RWPE1 (cell line): Measurements from ENCODE around the gene NKX2-2.

Source experiments
- CTCF ChIA-PET: fragments of 350-600 bp; sonication (Branson Sonifier 250); formaldehyde crosslinking; extraction: SDS; loops from one replicate; lab custom pipeline; 2021; lab: Yijun Ruan, JAX
- POLR2A ChIA-PET: fragments of 400-600 bp; formaldehyde crosslinking; extraction: SDS; loops from one replicate; lab custom pipeline; 2020; ENCODE audit warnings: antibody characterized with exemption; ENCODE audit not compliant: low non-redundant PET; lab: Yijun Ruan, JAX
- DNase-seq: peaks from one replicate; pipeline ENCODE4 v3.0.0; 2012; ENCODE audit warnings: low spot score
- H3K27ac ChIP-seq: fragments of 450-650 bp; 2 replicates; pipeline ENCODE4 v1.5.1; 2017
- CTCF ChIP-seq: fragments of 450-650 bp; conservative IDR thresholded peaks from 2 replicates; pipeline ENCODE4 v1.5.1; 2017; ENCODE audit warnings: low read depth, mild to moderate bottlenecking

The NKX2-2 gene

GRCh38 chr20:21505810-21506530 lies 7.9 kb downstream of the NKX2-2 start:
- POLR2A ChIA-PET = no interaction called here
- DNase-seq = peak; percentile 44
- H3K27ac ChIP-seq = no peak overlapping the region
- peak; percentile 31; the same call in 1 of the 2 replicates for TF ChIP-seq CTCF
- CTCF ChIA-PET = interaction anchor here (0.5 to 4.6 kb wide), 25 partner anchors 9 to 864 kb away, joined by 3 to 71 read pairs (median 4); partner anchors contain the start of genes NKX2-2 and XRN2

- ChIA-PET POLR2A (no interaction called here), CTCF (interaction anchor here (0.5 to 4.6 kb wide), 26 partner anchors 9 to 864 kb away, joined by 3 to 71 read pairs (median 4); partner anchors contain the start of genes NKX2-2 and XRN2)
- peak; percentile 98 for TF ChIP-seq CTCF
- no peak overlapping the region for H3K27ac ChIP-seq
- DNase-seq = peak; percentile 85
Observed at GRCh38 chr20:21505161-21505809, 8.6 kb downstream of the NKX2-2 start.

GRCh38 chr20:21504323-21504722 lies 9.5 kb downstream of the NKX2-2 start:
- POLR2A ChIA-PET = no interaction called here
- TF ChIP-seq CTCF = no peak
- no peak for DNase-seq
- CTCF ChIA-PET = interaction anchor here (0.9 to 4.6 kb wide), 9 partner anchors 8 to 667 kb away, joined by 3 to 71 read pairs (median 9); no protein-coding TSS in a partner anchor
- no peak overlapping the region for H3K27ac ChIP-seq

- CTCF ChIA-PET = interaction anchor here (0.6 to 4.6 kb wide), 5 partner anchors 262 to 666 kb away, joined by 3 to 71 read pairs (median 4); no protein-coding TSS in a partner anchor
- H3K27ac ChIP-seq = no peak overlapping the region
- DNase-seq = no peak
- TF ChIP-seq CTCF = no peak
- POLR2A ChIA-PET = no interaction called here
Observed at GRCh38 chr20:21503345-21503744, 10.5 kb downstream of the NKX2-2 start.

GRCh38 chr20:21501184-21501583 lies 12.7 kb downstream of the NKX2-2 start:
- ChIA-PET POLR2A (no interaction called here), CTCF (interaction anchor here (0.6 to 1.6 kb wide), 2 partner anchors 265 to 939 kb away, joined by 3 to 4 read pairs; no protein-coding TSS in a partner anchor)
- DNase-seq = no peak

More at GRCh38 chr20:21501184-21501583, 12.7 kb downstream of the NKX2-2 start:
- TF ChIP-seq CTCF = no peak
- no peak overlapping the region for H3K27ac ChIP-seq
